Umbilical cord (tissue), 2 donors: ENCODE data around the gene KCNMA1. TPM values are rescaled to one million over a fixed set of nuclear protein-coding genes. Genes with fewer than 3 reads are reported as not detected.
"Not testable (repeated sequence)": the region's sequence is repeated elsewhere in the genome, so short reads cannot be mapped to it uniquely, and the experiment has no call there.

Experiments
- DNase-seq: peaks from one replicate; pipeline ENCODE4 v3.0.0-alpha.2; 2015; ENCODE audit warnings: low spot score
- total RNA-seq: library from RNA; depleted of rRNA; stranded (reverse); fragments of >200 nt; gene quantifications from one replicate; pipeline ENCODE4 v1.2.3, GENCODE V29; 2014; ENCODE audit warnings: low replicate concordance; ENCODE audit not compliant: insufficient read depth

KCNMA1 gene
- total RNA-seq, 1 donor from 2014 or later = 79.2 TPM

DNA sequence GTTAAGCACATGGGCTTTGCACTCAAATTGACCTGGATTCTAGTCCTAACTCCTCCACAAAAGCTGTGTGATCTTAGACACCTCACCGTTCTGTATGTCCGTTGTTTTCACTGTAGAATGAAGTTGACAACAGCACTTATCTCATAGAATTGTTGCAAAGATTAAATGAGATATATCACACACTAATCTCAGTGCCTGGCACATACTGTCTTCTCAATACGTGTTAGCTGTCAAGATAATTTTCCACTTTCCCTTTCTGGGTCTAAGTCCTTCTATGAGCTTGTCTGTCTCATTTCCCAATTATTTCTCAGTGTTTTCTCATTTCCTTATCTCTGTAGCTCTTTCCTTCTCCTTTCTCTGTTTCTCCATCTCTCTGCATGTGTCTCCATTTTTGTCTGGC, 296.6 kb downstream of the KCNMA1 start:
- DNase-seq = no peak

GRCh38 chr10:77339872-77340271, 297.7 kb downstream of the KCNMA1 start:
- not testable (repeated sequence) for DNase-seq

DNA sequence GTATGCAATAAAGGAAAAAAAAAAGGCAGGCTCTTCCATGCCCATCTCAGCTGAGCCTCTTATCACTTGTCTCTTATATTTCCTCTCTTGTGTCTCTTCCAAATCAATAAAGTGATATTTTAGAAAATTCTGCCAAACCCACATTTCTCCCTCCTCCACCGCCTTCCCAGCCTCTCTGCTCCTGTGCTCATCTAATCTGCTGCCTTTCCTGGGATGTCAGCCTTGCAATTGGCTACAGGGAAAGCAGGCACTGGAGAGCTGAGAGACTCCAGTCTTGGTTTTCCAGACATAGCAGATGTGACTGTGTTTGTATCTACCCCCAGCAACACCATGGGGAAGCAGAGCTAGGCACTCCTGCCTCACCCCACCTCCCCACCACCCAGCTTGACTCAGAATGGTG, 298.4 kb downstream of the KCNMA1 start:
- DNase-seq = no peak

- DNase-seq = no peak
These were observed 299.5 kb downstream of the KCNMA1 start for GRCh38 chr10:77338143-77338542.

DNA sequence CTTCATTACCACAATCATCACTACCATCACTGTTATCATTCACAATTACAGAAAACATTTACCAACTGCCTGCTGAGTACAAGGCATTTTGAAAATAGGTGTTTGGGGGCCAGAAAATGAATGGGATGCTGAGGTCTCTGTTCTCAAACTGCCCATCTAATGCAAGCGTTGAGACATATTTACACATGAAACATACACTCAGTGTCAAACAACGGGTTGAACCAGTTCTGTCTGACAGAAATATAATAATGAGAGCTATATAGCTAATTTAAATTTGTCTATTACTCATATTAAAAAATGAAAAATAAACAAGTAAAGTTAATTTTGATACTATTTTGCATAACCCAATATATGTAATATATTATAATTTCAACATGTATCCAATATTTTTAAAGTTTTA, 303.1 kb downstream of the KCNMA1 start:
- no peak for DNase-seq

DNA sequence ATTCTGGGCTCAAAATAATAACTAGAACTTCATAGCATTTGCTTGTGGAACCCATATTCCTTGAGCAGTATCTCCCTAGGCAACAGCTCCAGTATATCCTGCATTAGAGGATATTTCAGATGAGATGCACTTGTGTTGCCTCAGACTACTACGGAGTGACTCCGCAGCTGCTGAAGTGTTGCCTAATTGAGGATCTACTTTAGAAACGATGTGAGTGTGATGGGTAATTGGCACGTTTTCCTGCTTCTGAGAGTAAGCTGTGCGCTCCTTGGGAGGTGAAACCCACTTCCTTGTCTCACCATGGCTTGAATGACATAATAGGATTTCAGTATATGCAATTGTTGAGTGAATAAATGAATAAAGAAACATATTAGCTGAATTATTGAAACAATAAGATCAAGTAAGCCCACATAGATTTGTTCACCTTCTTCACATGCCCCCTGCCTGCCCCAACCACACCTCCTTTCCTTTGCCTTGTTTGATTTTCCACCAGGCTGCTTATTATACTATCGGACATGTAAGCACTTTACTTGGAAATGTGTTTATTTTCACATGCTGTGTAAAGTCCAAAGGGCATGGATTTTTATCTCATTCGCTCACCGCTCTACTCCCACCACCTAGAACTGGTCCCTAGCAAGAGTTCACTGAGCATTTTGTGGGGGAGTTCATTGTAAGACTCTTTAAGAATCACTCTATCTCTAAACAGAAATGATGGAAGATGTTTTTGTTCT, 303.8 kb downstream of the KCNMA1 start:
- DNase-seq = no peak

DNA sequence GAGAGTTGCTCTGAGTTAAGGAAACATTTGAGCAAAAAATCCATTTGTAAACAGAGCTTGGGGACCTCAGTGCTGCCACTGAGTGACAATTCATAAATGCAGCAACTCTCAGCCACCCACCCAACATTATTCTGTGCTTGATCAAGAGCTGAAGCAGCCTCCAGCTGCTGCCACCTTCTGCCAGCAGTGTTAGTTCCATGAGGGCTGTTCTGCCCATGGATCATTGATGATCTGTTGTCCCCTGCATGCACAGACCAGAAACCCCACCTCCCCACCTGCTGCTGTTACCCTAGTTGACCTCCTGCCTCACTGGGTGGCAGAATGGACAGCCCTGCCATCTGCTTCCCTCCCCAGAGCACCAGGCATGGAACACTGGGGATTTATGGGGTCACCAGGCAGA, 305.4 kb downstream of the KCNMA1 start:
- DNase-seq = no peak

- DNase-seq = peak; percentile 37
These were observed 309.3 kb downstream of the KCNMA1 start for GRCh38 chr10:77328272-77328816.

DNA sequence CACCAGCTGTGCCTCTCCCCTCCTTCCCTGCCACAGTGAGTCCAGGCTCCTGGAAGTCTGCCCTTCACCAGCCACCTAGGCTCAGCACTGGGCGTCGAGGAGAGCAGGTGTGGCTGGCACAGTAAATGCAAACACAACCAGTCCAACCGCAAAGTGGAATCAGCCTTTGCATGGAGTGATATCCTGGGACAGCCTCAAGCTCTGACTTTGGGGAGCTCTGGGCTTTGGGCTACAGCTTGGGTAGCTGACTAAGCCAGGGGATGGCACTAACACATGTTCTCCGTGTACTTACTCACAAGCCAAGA, 312.4 kb downstream of the KCNMA1 start:
- DNase-seq = no peak

DNA sequence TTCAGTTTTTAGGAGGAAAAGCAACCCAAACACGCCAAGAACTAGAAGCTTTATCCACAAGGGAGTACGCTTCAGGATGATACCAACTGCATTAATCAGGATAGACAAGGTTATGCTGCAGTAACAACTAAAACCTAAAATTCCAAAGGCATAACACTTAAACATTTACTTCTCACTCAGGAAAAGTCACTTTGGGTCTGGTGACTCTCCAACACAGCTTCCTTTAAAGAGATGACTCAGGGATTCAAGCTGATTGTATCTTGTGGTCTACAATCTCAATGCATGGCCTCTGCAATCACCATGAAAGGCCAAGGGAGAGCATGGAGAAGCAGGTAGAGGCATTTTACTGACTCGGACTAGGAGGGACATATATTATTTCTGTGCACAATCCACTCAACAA, 315.8 kb downstream of the KCNMA1 start:
- DNase-seq = no peak

GRCh38 chr10:77320971-77321471, 316.6 kb downstream of the KCNMA1 start:
- DNase-seq = peak; percentile 88

DNA sequence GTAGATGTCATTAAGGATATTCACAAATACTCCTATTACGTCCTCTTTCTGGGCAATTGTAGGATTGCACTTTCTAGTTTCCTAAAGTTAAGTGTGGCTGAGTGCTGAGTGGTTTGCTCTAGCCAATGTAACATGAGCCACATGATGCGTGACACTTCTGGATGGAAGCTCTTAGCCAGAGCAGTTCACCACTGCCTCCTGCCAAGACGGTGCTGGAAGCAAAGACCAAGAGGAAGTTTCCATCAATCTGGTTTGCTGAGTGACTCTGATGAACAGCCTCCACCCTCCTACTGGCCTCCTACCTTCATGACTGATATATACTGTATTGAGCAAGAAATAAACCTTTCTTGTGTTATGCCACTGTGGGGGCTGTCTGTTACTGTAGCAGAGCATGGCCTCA, 318.1 kb downstream of the KCNMA1 start:
- DNase-seq = no peak

DNA sequence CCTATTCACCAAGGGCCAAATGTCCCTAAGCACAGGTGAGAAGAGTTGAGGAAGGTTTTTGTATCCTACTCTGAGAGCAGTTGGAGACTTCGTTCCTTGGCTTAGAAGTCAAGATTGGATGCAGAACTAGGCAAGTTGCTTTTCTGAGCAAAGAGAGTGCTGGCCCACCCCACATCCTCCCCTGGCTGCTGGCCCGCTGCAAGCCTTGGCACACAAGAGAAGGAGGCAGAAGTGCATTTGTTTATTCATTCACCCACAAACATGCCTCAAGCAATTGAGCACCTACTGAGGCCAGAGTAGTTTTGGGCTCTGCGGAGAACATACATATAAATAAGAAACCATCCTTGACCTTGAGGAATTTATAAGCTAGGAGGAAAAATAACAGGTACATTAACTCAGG, 318.9 kb downstream of the KCNMA1 start:
- no peak for DNase-seq

DNA sequence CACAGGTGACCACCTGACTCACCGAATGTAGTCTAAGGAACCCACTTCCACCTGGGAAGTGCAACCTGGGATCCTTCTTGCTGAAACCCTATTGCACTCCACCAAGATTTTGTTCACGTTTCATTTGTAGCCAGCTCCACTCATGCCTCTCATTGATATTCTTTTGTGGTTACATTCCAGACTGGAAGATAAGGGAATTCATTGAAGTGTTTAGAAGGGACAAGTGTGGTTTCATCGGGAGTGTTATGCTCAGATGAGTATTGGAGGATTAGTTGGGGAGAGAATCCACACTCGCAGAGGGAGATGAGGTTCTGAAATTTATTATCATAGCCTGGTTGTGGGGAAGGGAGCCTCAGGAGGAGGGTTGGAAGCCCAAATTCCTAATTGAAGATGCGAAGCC, 320.4 kb downstream of the KCNMA1 start:
- no peak for DNase-seq

DNA sequence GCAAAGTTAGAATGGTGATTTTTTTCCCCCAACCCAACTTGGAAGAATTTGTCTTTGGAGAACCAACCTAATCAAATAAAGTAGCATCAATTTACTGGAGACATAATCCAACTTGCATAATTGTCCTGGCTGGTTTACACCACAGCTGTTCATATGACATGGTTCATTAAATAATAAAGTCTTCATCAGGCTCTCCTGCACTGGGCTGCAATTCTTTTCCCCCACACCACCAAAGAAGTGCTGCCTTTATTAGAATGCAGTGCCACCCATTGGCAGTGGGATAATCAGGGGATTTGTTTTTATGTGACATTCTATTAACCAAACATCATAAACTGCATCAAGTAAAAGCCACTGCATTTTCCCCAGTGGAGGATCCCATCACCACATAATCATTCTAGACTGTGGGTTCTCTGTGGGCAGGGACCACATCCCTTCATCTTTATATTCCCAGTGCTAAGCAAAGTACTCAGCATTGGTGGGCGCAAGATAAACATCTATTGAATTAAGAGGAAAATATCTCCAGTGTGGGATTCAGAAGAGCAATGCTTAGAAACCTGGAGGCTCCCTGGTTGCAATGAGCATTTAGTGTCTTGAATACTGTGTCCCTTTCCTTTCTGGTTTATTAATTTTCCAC, 322.0 kb downstream of the KCNMA1 start:
- no peak for DNase-seq

- no peak for DNase-seq
These were observed 324.4 kb downstream of the KCNMA1 start for GRCh38 chr10:77313066-77313750.

DNA sequence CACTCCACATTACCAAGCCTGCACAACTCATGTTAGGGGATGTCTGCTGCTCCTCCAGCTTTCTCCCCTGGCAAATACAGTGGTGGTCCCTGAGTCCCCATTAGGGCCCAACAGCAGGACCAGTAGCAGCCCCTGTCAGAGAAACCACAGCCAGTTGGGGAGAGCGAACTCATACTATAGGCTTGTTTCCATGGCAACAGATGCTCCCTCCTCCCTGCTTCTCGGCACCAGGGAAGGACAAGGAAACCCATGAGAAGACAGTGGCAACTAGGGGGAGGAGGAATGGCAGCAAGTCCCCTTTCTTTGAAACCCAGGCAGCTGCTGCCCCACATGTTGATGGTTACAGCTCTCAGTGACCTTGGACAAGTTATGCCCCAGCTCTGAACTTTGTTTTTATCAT, 326.4 kb downstream of the KCNMA1 start:
- peak; percentile 48 for DNase-seq

GRCh38 chr10:77310288-77310840, 327.2 kb downstream of the KCNMA1 start:
- peak; percentile 98 for DNase-seq

DNA sequence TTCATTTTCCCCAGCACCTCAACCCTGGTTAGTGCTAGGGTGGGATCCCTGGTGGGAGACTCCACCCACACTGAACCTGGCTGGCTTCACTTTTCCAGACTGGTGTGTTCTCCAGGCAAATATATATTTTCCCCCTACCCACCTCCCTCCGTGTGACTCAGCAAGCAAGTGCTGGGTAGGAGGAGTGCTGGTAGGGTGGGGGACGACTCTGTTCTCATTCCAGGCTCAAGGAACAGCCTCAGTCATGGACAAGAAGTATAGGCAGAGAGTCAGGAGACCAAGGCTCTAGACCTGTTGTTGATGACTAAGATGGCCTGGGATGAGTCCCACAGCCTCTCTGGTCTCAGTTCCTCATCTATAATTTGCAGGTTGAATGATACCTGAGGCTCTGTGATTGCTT, 328.1 kb downstream of the KCNMA1 start:
- no peak for DNase-seq

GRCh38 chr10:77309092-77309491, 328.5 kb downstream of the KCNMA1 start:
- DNase-seq = peak; percentile 42

- peak; percentile 94 for DNase-seq
These were observed 329.4 kb downstream of the KCNMA1 start for GRCh38 chr10:77308084-77308732.

- no peak for DNase-seq
These were observed 330.9 kb downstream of the KCNMA1 start for GRCh38 chr10:77306666-77307065.
